OCI-LY7 (cell line): Measurements from ENCODE around the gene HRH2.

Source experiments
- EZH2phosphoT487 ChIP-seq: fragments of 200-600 bp; sonication (generic); IDR thresholded peaks from 2 replicates; pipeline ENCODE4 v1.6.1; 2018; ENCODE audit warnings: low read depth, borderline replicate concordance, mild to moderate bottlenecking, mixed run types, antibody characterized with exemption, low read length, moderate library complexity, mixed read lengths
- TF ChIP-seq, protein P1 (sequence below): fragments of 200-600 bp; sonication (generic); conservative IDR thresholded peaks from 2 replicates; pipeline ENCODE4 v1.5.1; 2014; ENCODE audit warnings: mild to moderate bottlenecking, antibody characterized with exemption, low read length, moderate library complexity, mixed read lengths

DNA sequence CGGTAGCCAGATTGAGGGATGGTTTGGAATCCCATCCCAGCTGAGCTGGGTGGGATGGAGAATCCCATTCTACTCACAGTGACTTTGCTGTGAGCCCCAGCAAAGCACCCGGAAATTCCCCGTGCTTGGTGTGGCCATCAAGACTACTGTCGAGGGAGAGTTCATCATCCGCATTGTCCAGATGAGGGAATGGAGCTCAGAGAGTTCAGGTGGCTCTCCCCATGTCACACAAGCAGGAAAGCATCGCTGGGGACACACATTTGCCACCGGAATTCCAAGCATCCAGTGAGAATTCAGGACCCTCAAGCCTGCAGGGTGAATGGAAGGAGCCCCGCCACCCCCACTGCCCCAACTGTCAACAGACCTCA lies 54.4 kb downstream of the HRH2 start:
- TF ChIP-seq, protein P1, sequence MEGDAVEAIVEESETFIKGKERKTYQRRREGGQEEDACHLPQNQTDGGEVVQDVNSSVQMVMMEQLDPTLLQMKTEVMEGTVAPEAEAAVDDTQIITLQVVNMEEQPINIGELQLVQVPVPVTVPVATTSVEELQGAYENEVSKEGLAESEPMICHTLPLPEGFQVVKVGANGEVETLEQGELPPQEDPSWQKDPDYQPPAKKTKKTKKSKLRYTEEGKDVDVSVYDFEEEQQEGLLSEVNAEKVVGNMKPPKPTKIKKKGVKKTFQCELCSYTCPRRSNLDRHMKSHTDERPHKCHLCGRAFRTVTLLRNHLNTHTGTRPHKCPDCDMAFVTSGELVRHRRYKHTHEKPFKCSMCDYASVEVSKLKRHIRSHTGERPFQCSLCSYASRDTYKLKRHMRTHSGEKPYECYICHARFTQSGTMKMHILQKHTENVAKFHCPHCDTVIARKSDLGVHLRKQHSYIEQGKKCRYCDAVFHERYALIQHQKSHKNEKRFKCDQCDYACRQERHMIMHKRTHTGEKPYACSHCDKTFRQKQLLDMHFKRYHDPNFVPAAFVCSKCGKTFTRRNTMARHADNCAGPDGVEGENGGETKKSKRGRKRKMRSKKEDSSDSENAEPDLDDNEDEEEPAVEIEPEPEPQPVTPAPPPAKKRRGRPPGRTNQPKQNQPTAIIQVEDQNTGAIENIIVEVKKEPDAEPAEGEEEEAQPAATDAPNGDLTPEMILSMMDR: no peak
- no peak for TF ChIP-seq EZH2phosphoT487
